Activated CD8-positive, alpha-beta memory T cell treated with anti-CD3 and anti-CD28 coated beads, Interleukin-2, amount 50 U/mL, for 1 hour (primary cell): ENCODE measurements around the gene ULK2.

Experiments
- DNase-seq: peaks from one replicate; pipeline ENCODE4 v3.0.0-alpha.2; 2020; ENCODE audit errors: extremely low read depth

The ULK2 gene

DNA sequence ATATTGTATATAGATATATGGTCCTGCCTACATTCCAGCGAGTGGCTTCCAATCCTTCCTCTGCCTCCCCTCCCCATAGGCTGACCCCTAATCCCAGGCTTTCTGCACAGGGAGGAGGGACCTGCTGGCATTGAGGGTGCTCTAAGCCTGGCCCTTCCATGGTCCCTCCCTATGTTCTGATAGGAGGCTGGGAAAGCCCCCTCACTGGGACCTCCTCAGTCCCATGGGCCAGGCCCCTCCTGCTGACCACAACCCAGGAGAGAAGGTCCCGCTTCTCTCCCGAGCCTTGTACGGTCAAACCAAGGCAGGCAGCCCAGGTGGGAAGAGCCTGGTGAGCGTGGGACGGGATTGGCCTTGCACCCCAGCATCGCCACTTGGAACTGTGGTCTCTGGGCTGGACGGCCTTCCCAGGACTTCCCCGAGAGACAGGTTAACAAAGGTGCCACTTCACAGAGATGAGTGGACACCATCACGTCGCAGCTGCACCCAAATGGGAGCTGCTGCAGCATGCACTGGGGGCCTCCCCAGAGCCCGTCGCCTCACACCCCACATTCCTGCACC is 120.5 kb downstream of the ULK2 start:
- DNase-seq, result no peak

DNA sequence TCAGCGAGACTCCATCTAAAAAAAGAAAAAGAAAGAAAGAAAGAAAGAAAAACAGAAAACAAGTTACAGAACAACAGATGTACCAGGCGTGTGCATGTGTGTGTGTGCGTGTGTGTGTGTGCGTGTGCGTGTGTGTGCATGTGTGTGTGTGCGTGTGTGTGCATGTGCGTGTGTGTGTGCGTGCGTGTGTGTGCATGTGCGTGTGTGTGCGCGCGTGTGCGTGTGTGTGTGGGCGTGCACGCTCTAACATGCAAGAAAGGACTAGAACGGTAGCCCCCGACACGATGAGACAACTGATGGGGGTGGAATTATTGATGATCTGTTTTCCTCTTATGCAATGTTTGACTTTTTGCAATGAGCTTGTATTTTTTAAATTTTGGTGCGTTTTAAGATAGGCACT is 121.2 kb downstream of the ULK2 start:
- DNase-seq, result no peak

DNA sequence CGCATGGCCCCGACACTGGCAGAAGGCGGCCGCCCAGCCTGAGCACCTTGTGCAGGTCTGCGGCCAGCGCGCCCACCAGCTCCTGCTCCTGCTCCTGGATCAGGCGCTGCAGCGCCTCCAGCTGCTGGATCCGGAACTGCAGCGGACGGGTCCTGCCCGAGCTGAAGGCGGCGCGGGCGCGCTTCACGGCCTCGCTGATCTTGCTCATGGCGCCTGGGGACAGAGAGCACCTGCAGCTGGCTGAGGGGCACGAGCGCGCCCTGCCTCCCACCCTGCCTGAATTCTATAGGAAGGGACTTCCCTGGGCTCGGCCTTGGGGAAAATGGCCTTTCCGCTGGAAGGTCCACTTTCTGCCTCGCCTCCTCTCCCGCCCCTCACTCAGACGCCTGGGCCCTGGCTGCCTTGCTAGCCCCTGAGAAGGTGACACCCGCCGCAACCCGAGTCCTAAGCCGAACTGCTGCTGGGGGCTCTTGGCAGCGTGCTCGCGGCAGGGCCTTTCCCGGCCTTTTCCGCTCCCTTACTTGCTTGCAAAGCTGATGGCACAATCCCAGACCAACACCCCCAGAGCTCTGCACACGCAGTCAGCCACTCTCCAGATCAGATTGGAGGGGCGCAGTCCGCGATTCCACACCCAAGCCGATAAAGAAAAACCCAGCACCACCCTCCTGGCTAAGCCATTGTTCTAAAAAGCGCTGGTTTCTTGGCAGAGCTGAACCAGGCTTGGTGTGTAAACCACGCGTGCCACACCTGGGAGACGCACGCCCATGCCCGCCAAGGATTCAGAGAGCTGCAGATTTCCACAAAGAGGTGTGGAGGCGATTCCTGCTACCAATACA is 122.6 kb downstream of the ULK2 start:
- peak; percentile 25 for DNase-seq

DNA sequence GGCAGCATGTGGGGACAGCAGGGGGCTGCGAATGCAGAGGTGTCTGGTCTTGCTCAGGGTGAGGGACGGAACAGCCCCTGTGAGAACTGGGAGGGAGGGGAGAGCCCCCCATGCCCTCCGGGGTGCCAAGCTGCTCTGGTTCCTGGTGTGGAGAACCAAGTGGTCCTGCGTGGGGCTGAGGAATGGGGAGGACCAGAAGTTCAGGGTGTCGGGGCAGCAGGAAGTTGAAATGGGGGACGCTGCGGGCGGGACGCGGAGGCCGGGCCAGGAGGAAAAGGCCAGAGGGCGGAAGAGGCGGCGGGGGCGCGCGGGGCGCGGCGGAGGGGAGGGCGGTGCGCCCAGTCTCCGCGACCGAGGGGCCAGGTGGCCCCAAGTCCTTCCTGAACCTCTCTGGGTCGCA is 123.2 kb downstream of the ULK2 start:
- no peak for DNase-seq

DNA sequence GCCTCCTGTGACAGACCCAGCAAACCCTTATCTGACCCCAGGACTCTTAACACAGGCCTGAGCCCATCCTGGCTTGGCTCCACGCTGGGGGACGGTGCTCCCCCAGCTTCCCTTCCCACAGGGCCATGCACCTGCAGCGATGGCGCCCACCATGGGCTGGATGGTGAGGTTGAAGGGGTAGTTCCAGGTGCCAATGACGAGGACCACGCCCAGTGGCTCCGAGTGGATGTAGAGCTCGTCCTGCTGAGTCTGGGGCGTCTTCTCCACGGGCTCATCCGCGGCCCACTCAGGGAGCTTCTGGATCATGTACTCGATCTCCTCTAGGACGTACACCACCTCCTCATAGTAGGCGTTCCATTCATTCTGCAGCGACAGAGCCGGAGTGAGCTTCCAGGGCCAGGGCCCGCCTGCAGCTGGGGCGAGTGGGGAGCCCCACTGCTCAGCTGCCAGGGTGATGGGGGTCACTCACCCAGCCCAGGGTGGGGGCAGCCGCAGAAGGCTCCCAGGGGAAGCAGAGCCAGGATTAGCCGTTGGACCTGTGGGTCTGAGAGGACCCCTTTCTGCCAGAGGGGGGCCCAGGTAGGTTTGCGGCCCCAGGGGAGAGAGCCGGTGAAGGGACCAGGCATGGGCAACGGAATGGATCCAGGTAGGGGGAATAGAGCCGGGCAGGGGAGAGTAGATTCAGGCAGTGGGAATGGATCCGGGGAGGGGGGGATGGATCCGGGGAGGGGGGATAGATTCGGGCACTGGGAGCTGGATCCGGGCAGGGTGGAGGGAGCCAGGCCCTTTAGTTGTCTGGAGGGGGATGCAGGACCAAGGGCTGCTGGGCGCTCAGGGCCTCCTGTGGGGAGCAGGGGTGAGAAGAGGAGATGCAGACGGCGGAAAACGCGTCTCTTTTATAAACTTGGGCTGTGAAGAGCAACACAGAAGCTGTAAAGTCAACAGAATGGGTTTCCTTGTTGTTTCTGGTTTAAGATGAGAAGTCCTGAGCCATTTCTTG is 124.3 kb downstream of the ULK2 start:
- DNase-seq, result no peak

DNA sequence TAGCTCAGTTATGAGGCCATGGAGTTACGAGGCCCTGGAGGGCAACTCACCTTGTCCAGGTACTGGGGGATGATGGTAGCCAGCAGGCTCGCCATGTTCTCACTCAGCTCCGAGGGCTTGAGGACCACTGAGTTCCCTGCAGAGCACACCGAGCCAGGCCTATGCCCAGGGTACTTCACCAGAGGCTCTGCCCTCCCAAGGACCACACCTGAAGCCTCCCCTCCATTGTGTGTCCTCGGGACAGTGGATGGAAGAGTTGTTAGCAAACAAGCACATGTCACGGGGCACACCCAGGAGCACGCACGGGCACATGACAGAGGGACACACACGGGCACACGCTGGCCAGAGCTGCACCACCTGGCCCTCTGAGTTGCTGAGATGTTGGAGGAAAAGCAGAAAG is 125.2 kb downstream of the ULK2 start:
- no peak for DNase-seq

DNA sequence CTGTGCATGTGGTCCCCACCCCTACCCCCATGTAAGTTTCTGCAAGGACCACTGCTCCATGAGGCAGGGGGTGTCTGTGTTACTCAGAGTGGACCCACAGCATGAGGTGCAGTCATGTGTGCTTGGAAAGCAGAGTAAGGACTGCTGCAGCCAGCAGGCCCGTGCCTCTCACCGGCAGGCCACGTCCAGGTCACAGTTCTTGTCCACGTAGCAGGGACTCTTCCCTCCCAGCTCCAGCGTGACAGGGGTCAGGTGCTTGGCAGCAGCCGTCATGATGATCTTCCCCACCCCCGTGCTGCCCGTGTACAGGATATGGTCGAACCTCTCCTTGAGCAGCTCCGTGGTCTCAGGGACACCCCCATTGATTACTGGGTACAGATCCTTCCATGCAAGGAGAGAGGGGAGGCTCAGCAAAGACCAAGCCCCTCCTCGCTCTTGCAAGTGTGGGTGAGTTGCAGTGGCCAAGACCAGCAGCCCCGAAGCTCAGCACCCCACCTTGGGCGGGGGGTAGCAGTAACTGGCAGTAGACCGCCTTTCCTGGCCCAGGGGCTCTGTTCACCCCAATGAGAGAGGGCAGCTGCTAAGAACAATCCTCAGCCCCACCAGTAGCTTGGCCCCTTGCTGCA is 125.8 kb downstream of the ULK2 start:
- DNase-seq, result no peak

DNA sequence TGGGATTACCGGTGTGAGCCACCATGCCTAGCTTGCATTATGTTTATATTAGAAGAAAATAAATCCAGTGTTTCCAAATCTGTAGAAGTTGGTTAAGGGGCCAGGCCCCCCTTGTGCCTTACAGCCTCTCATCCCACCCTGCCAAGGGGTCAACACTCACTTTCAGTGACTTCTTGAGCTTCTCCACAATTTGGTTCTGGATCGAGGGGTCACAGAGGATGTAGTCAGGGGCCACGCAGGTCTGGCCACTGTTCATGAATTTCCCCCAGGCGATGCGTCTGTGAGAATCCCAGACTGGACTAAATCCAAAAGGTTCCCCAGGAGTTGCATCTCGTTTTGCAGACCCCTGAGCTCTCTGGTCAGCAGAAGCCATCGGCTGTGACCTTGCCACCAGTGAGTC is 126.8 kb downstream of the ULK2 start:
- DNase-seq, result no peak

DNA sequence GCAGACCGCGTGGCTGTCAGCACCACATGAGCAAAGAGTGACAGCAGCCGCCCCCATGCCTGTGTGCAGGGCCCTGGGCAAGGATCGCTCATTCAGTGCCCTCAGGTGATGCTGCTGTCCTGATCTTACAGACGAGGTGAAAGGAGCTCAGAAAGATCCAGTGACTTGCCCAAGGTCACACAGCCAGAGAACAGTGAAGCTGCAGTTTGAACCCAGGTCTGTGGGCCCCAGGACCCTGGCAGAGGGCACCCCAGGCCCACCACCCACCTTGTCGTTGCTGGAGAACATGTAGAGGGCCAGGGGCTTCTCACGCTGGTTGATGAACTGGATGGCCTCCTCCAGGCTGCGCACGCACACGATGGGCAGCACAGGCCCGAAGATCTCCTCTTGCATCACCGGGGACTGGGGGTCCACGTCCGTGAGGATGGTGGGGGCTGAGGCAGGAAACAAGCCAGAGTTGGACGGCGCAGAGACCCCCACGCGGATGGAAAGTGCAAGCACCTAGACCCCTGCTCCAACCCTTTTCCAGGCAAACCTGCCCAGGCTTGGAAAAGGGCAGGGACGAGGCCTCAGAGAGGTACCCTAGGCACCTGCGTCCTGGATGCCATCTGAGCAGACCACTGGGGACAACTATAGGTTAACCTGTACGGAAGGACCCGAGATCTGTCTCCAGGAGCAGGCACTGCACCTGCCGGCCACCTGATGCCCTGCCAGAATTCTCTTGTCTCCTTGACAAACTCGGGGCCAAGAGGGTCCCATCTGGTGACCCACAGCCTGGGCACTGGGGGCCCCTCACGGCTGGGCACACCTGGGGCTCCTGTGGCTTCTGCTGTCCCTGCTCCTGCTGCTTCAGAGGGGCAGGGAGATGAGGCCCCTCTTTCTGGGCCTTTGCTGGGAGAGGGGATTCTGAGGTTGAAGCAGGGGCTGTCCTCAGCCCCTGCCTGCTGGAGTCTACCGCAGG is 128.2 kb downstream of the ULK2 start:
- DNase-seq, result no peak

DNA sequence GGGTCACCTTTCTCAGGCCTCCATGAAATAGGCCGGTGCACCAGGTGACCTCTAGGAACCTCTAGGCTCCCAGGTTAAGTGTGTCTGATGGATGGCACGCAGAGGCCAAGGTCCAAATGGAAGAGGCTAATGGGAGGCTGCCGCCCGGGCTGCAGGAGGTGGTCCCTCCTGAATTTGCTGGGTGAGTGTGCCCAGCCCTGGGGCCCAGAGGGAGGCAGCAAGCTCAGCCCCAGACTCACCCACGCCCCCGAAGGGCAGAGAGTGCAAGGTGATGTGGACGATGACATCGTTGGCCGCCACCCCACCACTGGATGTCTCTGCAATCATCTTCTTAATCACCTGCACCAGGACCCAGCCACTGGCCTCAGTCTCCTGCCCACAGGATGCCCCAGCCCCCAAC is 129.0 kb downstream of the ULK2 start:
- no peak for DNase-seq

DNA sequence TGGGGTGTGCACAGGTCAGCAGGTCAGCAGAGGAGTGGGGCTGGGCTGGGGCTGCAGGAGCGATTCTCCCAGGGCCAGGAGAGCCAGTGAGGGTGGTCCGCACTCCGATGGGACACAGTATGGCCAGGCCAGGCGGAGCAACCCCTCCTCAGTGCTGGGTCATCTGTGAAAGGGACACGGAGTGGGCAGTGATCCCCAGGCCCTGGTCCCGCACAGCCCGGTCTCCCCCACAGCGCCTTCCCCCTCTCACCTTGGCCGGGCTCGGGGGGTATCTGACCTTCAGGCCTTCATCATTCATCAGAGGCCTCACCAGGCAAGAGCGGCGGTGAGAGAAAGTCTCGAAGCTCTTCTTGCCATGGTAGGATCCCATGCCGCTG is 129.7 kb downstream of the ULK2 start:
- no peak for DNase-seq

DNA sequence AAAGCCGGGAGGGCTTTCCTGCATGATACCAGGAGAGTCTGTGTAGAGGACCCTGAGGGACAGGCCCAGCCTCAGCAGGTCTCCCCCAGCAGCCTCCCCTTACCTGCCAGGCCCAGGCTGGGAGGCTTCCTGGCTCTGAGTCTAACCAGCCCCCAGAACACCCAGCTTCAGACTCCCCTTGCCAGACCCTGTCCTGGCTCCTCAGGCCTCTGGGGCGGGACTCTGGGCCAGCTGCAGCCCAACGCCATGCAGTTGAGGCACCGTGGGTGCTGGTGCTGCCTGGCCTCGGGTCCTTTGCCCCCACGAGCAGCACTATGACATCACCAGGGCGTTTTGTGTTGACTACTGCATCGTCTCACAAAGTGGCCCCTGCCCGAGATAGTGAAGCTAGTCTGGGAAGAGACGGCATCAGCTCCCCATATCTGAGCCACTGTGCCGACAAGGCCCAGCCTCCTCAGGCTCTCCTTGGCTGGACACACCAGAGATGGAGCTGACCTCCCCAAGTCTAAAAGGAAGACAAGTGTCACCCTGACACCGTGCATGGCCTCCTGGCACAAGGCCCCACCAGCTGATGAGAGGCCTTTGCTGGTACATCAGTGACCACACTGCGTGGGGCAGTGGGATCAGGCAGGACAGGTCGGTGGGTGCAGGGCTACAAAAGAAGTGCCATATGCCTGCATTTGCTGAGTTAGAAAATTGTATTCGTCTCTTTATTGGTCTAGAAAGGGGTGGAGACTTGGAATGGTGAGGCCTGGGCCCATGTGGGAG is 130.2 kb downstream of the ULK2 start:
- no peak for DNase-seq

DNA sequence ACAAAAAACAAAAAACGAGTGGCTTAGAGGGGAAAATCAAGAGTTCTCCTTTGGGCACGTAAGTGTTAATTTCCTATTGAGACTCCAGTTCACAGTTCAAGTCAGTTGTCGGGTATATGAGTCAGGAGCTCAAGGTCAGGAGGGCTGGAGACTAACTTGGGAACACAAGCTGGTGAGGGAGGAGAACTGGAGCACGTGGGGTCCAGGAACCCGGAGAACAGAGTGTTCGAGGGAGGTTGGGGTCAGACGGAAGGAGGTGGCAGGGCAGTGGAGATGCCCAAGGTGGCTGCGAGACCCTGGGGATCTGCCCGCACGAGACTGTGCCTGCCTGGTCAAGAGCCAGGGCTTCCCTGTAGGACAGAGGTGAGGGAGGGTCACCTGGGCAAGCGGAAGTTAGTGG is 131.7 kb downstream of the ULK2 start:
- DNase-seq, result no peak

DNA sequence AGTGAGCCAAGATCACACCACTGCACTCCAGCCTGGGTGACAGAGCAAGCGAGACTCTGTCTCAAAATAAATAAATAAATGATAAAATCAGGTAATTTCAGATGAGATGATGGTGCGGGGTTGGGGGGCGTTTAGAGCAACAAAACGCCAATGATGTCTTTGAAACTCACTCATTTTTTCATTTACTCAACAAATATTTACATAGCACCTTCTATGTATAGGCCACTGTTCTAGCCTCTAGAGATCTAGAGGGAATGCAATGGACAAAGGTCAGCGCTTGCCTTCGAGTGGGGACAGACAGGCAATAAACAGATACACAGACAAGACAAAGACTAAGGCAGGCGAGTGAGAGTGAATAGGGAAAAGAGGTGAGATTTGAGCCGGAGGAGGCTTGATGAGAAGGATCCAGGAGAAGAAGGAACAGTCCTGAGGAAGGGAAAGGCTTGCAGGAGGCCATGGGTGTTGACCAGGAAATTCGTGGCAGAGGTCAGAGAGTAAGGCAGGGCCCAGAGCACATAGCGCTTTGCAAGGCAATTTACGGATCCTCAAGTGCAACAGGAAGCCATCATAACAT is 133.7 kb downstream of the ULK2 start:
- DNase-seq, result no peak

DNA sequence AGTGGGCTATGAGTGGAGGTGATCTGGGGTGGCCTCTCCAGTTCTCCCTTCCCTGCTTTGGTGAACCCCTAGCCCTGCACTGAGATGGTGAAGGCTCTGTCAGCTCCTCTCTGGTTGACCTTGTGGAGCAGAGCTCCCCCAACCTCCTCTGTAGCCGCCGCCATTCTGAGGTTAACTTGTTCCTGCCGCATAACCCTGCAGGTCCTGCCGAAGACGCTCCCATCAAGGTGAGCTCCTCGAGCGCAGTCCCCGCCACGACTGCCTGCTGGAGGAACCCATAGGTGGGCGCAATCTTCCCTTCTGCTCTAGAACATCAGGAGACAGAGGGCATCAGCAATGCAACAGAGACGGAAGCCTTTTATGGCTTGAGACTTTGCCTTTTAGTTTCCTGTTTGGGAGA is 136.1 kb downstream of the ULK2 start:
- no peak for DNase-seq

DNA sequence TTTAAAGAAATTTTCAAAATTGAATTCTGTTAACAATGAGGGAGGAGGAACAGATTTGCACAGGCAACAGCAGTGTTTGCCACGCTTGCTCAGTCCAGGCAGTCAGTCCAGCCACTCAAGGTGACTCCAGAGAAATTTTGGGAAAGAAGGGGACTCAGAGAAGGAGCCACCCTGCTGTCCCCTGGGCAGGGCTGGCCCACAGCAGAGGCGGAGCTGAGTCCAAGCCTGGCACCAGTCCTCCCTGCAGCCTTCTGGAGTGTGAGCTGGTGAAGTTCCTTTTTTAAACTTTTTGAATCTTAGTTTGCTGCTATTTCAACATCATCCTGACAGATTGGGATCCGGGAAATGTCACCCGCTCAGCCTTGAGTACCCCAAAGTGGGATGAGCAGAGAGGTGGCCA is 136.9 kb downstream of the ULK2 start:
- DNase-seq, result no peak

DNA sequence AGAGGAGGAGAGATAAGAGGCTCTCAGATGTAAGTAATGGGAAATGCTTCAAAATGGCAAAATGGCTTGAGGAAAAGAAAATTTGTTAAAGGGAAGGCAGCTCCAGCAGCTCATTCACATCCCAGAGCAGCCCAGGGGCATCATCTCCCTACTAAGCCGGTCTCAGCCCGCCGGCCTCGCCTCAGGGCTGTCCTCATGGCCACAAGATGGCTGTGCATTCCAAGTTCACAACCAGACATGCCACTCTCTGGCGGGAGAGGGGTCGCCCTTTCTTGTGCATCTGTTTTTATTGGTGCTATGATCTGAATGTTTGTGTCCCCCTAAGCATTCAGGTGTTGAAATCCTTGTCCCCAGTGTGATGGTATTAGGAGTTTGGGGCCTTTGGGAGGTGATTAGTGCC is 137.8 kb downstream of the ULK2 start:
- no peak for DNase-seq

DNA sequence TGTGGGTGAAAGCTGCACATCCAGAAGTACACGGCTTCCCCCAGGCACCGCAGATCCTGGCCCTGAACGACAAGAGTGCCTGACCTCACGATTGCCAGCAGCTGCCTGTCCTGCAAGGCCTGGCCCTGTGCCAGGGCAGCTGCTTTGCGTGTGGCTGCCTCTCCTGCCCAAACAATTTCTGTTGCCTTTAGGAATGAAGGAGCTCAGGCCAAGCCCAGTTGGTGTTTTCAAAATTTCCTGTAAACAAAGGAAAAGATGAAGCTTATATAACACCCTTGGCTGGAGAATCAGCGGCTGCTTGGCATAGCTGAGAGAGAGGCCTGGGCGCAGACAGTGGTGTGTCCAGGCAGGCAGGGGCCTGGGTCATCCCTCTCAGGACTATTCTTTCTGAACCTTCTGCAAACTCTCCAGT is 139.6 kb downstream of the ULK2 start:
- no peak for DNase-seq

DNA sequence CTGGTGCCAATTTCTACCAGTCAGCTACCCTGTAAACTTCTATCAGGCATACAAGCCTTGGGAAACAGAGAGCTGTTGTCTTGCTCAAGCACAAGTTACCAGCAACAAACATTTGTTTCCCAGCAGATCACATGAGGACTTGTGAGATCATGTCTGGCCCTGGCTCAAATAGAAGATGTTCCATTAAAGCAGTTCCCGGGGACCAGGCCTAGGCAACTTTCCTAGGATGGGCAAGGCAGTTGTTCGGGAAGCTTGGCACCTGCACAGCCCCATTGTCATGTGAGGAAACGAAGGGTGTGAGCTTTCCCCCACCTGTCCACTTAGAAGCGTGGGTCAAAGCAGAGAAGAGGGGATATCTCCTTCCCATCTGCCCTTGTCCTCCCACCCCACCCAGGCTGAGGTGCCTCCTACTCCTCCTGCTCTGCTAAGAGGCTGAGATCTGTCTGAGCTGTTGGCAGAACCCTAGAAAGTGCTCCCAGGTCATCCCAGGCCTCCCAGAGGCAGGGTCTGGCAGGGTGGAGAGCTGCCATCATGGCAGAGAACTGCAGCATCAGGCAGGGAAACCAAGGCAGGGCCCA is 140.1 kb downstream of the ULK2 start:
- DNase-seq, result no peak
